ENCODE data around the gene CDCA3. TPM values are rescaled to one million over a fixed set of nuclear protein-coding genes. Genes with fewer than 3 reads are reported as not detected.
A peak's percentile ranks its signal among the peaks of the same experiment; 100 is the strongest.

Gene CDCA3
- total RNA-seq, 1 donor from 2014 or later: 36.1 TPM

DNA sequence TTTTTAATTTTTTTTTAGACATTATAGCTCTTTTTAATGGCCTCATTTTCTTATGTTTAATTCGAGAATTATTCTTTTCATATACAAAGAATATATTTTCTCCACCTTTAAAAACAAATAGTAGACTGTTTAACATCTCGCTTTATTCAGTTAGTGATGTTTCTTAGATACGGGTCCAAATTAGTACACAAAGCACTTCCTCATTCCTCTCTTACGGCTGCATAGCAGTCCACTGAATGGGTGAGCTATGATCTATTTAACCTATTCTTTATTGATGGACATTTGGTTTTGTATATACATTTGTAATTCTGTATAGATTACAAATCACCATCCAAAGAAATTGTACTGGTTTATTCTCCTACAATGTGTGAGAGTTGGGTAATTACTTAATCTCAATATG lies 37.7 kb downstream of the CDCA3 start:
- TF ChIP-seq, protein P1, sequence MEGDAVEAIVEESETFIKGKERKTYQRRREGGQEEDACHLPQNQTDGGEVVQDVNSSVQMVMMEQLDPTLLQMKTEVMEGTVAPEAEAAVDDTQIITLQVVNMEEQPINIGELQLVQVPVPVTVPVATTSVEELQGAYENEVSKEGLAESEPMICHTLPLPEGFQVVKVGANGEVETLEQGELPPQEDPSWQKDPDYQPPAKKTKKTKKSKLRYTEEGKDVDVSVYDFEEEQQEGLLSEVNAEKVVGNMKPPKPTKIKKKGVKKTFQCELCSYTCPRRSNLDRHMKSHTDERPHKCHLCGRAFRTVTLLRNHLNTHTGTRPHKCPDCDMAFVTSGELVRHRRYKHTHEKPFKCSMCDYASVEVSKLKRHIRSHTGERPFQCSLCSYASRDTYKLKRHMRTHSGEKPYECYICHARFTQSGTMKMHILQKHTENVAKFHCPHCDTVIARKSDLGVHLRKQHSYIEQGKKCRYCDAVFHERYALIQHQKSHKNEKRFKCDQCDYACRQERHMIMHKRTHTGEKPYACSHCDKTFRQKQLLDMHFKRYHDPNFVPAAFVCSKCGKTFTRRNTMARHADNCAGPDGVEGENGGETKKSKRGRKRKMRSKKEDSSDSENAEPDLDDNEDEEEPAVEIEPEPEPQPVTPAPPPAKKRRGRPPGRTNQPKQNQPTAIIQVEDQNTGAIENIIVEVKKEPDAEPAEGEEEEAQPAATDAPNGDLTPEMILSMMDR (IDR thresholded peaks at IDR 0.05; ENCODE audit: unreplicated experiment): no peak
- Mint-ChIP-seq H3K27ac (no peak overlapping the region), H3K4me1 (ENCODE audit: low read depth) (peaks cover 8% of the 10 kb centered on the region), H3K27me3 (peaks cover 48% of the 10 kb centered on the region), H3K36me3 (ENCODE audit: insufficient read depth) (no peaks in the 10 kb centered on the region), H3K9me3 (ENCODE audit: low read depth) (no peaks in the 10 kb centered on the region), H3K4me3 (ENCODE audit: low read depth) (no peak overlapping the region)
- no peak for DNase-seq (ENCODE audit: low spot score, unreplicated experiment)

DNA sequence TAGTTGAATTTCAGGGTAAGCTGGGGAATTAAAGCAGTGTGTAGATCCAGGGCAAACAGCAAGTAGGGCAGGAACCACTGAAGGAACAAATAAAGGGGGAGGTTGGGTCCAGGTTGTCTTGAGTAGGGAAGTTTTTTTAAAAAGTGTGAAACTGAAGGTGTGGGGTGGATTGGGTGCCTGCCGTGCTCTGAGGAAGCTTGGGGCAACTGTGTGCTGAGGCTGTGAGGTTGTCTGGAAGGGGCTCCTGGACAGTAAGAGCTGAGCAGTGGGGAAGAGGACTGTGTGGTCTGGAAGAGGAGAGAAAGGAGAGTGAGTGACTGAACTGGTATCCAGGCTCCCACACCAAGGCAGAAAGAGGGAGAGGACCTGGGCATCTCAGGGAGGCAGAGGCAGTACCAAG lies 40.3 kb downstream of the CDCA3 start:
- Mint-ChIP-seq H3K4me1 (ENCODE audit: low read depth) (peaks cover 3% of the 10 kb centered on the region), H3K27me3 (peaks cover 41% of the 10 kb centered on the region), H3K27ac (peak overlapping the region; percentile 10), H3K9me3 (ENCODE audit: low read depth) (no peaks in the 10 kb centered on the region), H3K36me3 (ENCODE audit: insufficient read depth) (no peaks in the 10 kb centered on the region), H3K4me3 (ENCODE audit: low read depth) (no peak overlapping the region)
- TF ChIP-seq, protein P1 (IDR thresholded peaks at IDR 0.05; ENCODE audit: unreplicated experiment): no peak
- no peak for DNase-seq (ENCODE audit: low spot score, unreplicated experiment)

DNA sequence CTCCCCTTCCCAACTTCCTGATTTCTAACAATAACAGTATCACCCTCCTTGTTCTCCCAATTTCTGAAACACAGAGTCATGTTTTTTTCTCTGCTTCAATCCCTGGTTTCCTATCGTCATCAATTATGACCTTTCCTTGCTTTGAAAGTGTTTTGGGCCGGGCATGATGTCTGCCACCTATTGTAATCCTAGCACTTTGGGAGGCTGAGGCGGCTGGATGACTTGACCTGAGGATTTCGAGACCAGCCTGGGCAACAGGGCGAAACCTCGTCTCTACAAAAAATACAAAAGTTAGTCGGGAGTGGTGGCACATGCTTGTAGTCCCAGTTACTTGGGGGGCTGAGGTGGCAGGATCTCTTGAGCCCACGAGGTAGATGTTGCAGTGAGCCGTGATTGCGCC lies 42.0 kb downstream of the CDCA3 start:
- Mint-ChIP-seq H3K36me3 (ENCODE audit: insufficient read depth) (peaks cover 1% of the 10 kb centered on the region), H3K4me1 (ENCODE audit: low read depth) (peaks cover 3% of the 10 kb centered on the region), H3K9me3 (ENCODE audit: low read depth) (peaks cover 2% of the 10 kb centered on the region), H3K27ac (no peak overlapping the region), H3K27me3 (peaks cover 26% of the 10 kb centered on the region), H3K4me3 (ENCODE audit: low read depth) (no peak overlapping the region)
- TF ChIP-seq, protein P1 (IDR thresholded peaks at IDR 0.05; ENCODE audit: unreplicated experiment): no peak
- DNase-seq (ENCODE audit: low spot score, unreplicated experiment): no peak

DNA sequence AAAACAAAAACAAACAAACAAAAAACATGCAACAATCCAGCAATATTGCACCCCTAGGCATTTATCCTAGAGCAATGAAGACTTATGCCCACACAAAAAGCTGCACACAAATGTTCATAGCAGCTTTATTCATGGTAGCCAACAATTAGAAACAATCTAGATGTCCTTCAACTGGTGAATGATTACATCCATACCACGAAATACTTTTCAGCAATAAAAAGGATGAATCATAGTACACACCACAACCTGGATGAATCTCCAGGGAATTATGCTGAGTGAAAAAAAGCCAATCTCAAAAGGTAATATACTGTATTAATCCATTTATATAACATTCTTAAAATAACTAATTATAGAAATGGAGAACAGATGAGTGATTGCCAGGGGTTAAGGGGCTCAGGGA lies 43.9 kb downstream of the CDCA3 start:
- peaks cover 17% of the 10 kb centered on the region for H3K27me3 Mint-ChIP-seq
- peaks cover 3% of the 10 kb centered on the region for H3K4me1 Mint-ChIP-seq (ENCODE audit: low read depth)
- no peak for DNase-seq (ENCODE audit: low spot score, unreplicated experiment)
- no peak overlapping the region for H3K27ac Mint-ChIP-seq
- H3K4me3 Mint-ChIP-seq (ENCODE audit: low read depth): no peak overlapping the region
- peaks cover 2% of the 10 kb centered on the region for H3K36me3 Mint-ChIP-seq (ENCODE audit: insufficient read depth)
- H3K9me3 Mint-ChIP-seq (ENCODE audit: low read depth): peaks cover 4% of the 10 kb centered on the region
- TF ChIP-seq, protein P1 (IDR thresholded peaks at IDR 0.05; ENCODE audit: unreplicated experiment): no peak

DNA sequence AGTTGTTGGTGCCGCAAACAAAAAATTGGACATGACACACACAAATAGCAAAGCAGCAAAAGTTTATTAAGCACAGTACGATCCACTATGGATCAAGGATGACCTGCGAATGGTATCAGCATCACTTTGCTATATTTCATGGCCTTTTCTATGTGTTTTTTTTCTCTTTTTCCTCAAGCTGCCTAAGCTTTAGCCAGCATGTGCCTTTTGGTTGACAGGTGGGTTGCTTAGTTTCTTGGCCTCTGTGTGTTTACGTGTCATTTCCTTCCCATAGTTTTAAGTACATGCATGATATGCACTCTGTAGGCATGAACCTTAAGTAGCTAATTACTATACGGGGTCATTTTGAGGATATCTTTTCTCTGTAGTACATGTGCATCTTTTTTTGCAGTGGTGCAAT lies 51.9 kb downstream of the CDCA3 start:
- H3K27ac Mint-ChIP-seq: no peak overlapping the region
- TF ChIP-seq, protein P1 (IDR thresholded peaks at IDR 0.05; ENCODE audit: unreplicated experiment): no peak
- no peak for DNase-seq (ENCODE audit: low spot score, unreplicated experiment)
- H3K4me3 Mint-ChIP-seq (ENCODE audit: low read depth): no peak overlapping the region
- H3K9me3 Mint-ChIP-seq (ENCODE audit: low read depth): peaks cover 2% of the 10 kb centered on the region
- H3K27me3 Mint-ChIP-seq: no peaks in the 10 kb centered on the region
- H3K4me1 Mint-ChIP-seq (ENCODE audit: low read depth): peaks cover 25% of the 10 kb centered on the region
- H3K36me3 Mint-ChIP-seq (ENCODE audit: insufficient read depth): peaks cover 2% of the 10 kb centered on the region

Other genes with a start within 250 kb of the CDCA3 start
- 370 and 406 TPM in 2 replicates for gene CHD4, start 243.9 kb downstream of the CDCA3 start, total RNA-seq
- 0.27 TPM in 1 of 2 replicates, not detected in the other for gene LPAR5, start 215.3 kb downstream of the CDCA3 start, total RNA-seq
- 5.0 and 5.6 TPM in 2 replicates for gene ACRBP, start 203.9 kb downstream of the CDCA3 start, total RNA-seq
- 105 and 110 TPM in 2 replicates for gene ING4, start 188.2 kb downstream of the CDCA3 start, total RNA-seq
- 159 and 164 TPM in 2 replicates for gene ZNF384, start 161.9 kb downstream of the CDCA3 start, total RNA-seq
- 2.0 and 2.4 TPM in 2 replicates for gene PIANP, start 150.5 kb downstream of the CDCA3 start, total RNA-seq
- gene COPS7A, start 127.2 kb downstream of the CDCA3 start, total RNA-seq: 42.6 and 45.5 TPM in 2 replicates
- 281 and 305 TPM in 2 replicates for gene MLF2, start 98.1 kb downstream of the CDCA3 start, total RNA-seq
- gene PTMS, start 84.9 kb downstream of the CDCA3 start, total RNA-seq: 414 and 480 TPM in 2 replicates
- gene LAG3, start 78.8 kb downstream of the CDCA3 start, total RNA-seq: 2.2 and 2.5 TPM in 2 replicates
- gene CD4, start 61.8 kb downstream of the CDCA3 start, total RNA-seq: 1.5 and 2.1 TPM in 2 replicates
- gene GPR162, start 29.5 kb downstream of the CDCA3 start, total RNA-seq: 5.5 and 6.3 TPM in 2 replicates
- 30.6 TPM in 2 replicates for gene P3H3, start 22.9 kb downstream of the CDCA3 start, total RNA-seq
- gene GNB3, start 10.4 kb downstream of the CDCA3 start, total RNA-seq: 5.6 and 7.0 TPM in 2 replicates
- 183 and 185 TPM in 2 replicates for gene USP5, start 864 bp upstream of the CDCA3 start, total RNA-seq
- gene TPI1, start 16.2 kb upstream of the CDCA3 start, total RNA-seq: 498 and 505 TPM in 2 replicates
- 11.7 and 15.7 TPM in 2 replicates for gene SPSB2, start 22.0 kb upstream of the CDCA3 start, total RNA-seq
- 20.7 and 21.5 TPM in 2 replicates for gene LRRC23, start 53.5 kb upstream of the CDCA3 start, total RNA-seq
- gene ENO2, start 63.3 kb upstream of the CDCA3 start, total RNA-seq: 77.9 and 79.0 TPM in 2 replicates
- gene ATN1, start 76.7 kb upstream of the CDCA3 start, total RNA-seq: 226 and 250 TPM in 2 replicates
- not detected in 2 replicates for gene RNU7-1, start 92.5 kb upstream of the CDCA3 start, total RNA-seq
- 268 and 277 TPM in 2 replicates for gene C12orf57, start 92.7 kb upstream of the CDCA3 start, total RNA-seq
- gene PTPN6, start 100.1 kb upstream of the CDCA3 start, total RNA-seq: 65.4 and 70.2 TPM in 2 replicates
- 339 and 353 TPM in 2 replicates for gene PHB2, start 119.4 kb upstream of the CDCA3 start, total RNA-seq
- gene EMG1, start 119.6 kb upstream of the CDCA3 start, total RNA-seq: 67.9 and 73.1 TPM in 2 replicates
- gene LPCAT3, start 167.2 kb upstream of the CDCA3 start, total RNA-seq: 77.9 and 81.8 TPM in 2 replicates
- 4.1 and 4.8 TPM in 2 replicates for gene C1S, start 209.4 kb upstream of the CDCA3 start, total RNA-seq
- gene C1R, start 241.2 kb upstream of the CDCA3 start, total RNA-seq: 10.2 and 10.3 TPM in 2 replicates